OCI-LY3 (cell line): ENCODE measurements around the gene TANC1.

ENCODE experiments used
- EZH2phosphoT487 ChIP-seq: fragments of 200-600 bp; shearing (Covaris generic); IDR thresholded peaks from 2 replicates; pipeline ENCODE4 v1.6.1; 2018; ENCODE audit warnings: antibody characterized with exemption, mixed run types, low read depth
- TF ChIP-seq, protein P1 (sequence below): fragments of 200-600, 300-600 bp; sonication (generic); IDR thresholded peaks from 2 replicates; pipeline ENCODE4 v1.5.1; 2014; ENCODE audit warnings: antibody characterized with exemption, low read length, low read depth

DNA sequence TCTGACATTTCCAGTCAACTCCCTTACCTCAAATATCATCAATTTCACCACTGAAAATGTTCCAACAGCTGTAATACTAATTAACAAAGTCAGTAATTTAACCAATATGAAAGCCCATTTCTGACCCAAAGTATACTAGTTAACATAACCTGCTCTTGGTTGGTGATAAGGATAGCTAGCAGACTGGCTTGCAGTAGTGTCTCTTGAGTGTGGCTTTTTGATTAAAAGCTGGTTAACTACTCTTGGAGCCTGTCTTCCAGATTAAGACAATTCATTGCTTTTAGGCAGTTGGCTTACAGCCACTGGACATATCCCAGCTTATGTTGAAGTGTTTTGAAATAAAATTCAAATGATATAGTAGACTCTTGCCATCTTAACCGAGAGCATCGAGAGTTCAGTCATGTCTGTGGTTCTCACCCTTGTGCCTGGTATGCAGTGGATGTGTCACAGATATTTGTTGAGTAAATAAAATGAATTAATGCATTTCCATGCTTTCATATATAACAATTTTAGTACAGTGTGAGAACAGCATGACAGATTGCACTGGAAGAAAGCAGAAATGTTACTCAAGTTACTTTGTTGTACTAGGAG, 158.1 kb downstream of the TANC1 start:
- TF ChIP-seq, protein P1, sequence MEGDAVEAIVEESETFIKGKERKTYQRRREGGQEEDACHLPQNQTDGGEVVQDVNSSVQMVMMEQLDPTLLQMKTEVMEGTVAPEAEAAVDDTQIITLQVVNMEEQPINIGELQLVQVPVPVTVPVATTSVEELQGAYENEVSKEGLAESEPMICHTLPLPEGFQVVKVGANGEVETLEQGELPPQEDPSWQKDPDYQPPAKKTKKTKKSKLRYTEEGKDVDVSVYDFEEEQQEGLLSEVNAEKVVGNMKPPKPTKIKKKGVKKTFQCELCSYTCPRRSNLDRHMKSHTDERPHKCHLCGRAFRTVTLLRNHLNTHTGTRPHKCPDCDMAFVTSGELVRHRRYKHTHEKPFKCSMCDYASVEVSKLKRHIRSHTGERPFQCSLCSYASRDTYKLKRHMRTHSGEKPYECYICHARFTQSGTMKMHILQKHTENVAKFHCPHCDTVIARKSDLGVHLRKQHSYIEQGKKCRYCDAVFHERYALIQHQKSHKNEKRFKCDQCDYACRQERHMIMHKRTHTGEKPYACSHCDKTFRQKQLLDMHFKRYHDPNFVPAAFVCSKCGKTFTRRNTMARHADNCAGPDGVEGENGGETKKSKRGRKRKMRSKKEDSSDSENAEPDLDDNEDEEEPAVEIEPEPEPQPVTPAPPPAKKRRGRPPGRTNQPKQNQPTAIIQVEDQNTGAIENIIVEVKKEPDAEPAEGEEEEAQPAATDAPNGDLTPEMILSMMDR: no peak
- no peak for TF ChIP-seq EZH2phosphoT487
